Measurements from ENCODE around the gene GUCA2B.

GUCA2B gene

GRCh38 chr1:42181687-42182086, 28.5 kb downstream of the GUCA2B start:
- Histone ChIP-seq H3K4me3 (replicated peaks; ENCODE audit: insufficient read depth, low read length) (no peak overlapping the region), H3K27me3 (ENCODE audit: insufficient read depth, poor library complexity, severe bottlenecking) (no peaks in the 10 kb centered on the region)
- no peak for DNase-seq (ENCODE audit: low read depth in 1 of 2, low spot score in 1 of 2)

GRCh38 chr1:42183210-42183956, 30.2 kb downstream of the GUCA2B start:
- H3K4me3 ChIP-seq (replicated peaks; ENCODE audit: insufficient read depth, low read length), result no peak overlapping the region
- H3K27me3 ChIP-seq (ENCODE audit: insufficient read depth, poor library complexity, severe bottlenecking), result no peaks in the 10 kb centered on the region
- DNase-seq (ENCODE audit: low read depth in 1 of 2, low spot score in 1 of 2), result no peak
- TF ChIP-seq CTCF (IDR thresholded peaks at IDR 0.05; ENCODE audit: insufficient read depth, low read length) (no peak), POLR2AphosphoS5 (IDR thresholded peaks at IDR 0.05; ENCODE audit: low read depth) (no peak), SPI1 (IDR thresholded peaks at IDR 0.05; ENCODE audit: borderline replicate concordance, low read depth) (no peak), REST (IDR thresholded peaks at IDR 0.05; ENCODE audit: insufficient replicate concordance, low read depth) (no peak), GABPA (IDR thresholded peaks at IDR 0.05; ENCODE audit: low read depth) (no peak)
- no peak overlapping the region for H3K27ac ChIP-seq (replicated peaks)

More at GRCh38 chr1:42181687-42182086, 28.5 kb downstream of the GUCA2B start:
- TF ChIP-seq POLR2AphosphoS5 (IDR thresholded peaks at IDR 0.05; ENCODE audit: low read depth) (no peak), REST (IDR thresholded peaks at IDR 0.05; ENCODE audit: insufficient replicate concordance, low read depth) (no peak)
- H3K27ac ChIP-seq (replicated peaks), result no peak overlapping the region

GRCh38 chr1:42183957-42184268, 30.7 kb downstream of the GUCA2B start:
- H3K27me3 ChIP-seq (ENCODE audit: insufficient read depth, poor library complexity, severe bottlenecking), result no peaks in the 10 kb centered on the region
- no peak overlapping the region for H3K4me3 ChIP-seq (replicated peaks; ENCODE audit: insufficient read depth, low read length)
- TF ChIP-seq CTCF (IDR thresholded peaks at IDR 0.05; ENCODE audit: insufficient read depth, low read length), result no peak
- TF ChIP-seq GABPA (IDR thresholded peaks at IDR 0.05; ENCODE audit: low read depth), result no peak
- TF ChIP-seq SPI1 (IDR thresholded peaks at IDR 0.05; ENCODE audit: borderline replicate concordance, low read depth), result no peak
- no peak for TF ChIP-seq REST (IDR thresholded peaks at IDR 0.05; ENCODE audit: insufficient replicate concordance, low read depth)
- TF ChIP-seq POLR2AphosphoS5 (IDR thresholded peaks at IDR 0.05; ENCODE audit: low read depth), result no peak
- H3K27ac ChIP-seq (replicated peaks), result no peak overlapping the region
- no peak for DNase-seq (ENCODE audit: low read depth in 1 of 2, low spot score in 1 of 2)
